ENCODE data around the gene LSM5.

The LSM5 gene

DNA sequence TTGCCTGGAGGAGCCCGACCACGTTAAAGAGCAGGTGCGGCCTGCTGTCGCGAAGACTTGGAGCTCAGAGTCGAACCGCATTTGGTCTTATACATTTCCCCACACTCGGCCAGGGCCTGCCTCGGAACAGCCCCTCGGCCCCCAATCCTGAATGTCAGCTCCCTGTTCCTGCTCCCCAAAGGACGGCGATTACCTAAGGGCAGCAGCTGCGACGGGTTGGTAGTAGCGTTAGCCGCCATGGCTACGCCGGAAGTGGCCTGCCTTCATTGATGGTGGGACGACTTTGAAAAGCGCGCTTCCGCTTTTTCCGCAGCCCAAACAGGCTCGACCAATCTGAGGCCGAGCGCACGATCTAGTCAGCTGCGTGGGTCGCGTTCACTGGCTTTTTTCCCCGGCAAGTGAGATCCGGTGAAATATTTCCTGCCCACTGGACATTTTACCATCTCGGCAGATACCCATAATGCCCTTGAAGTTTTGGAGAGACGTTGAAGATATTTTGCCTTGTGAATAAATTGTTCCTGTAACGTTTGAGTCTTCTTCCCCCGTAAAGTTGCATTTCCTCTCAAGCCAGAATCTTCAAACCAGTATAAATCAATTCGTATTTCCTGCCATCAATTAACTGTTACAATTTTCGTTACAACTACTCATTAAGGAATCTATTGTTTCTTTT is at the start of gene LSM5:
TSS of gene LSM5 (minus strand) at position 254 of the 670 bp plus-strand sequence. CDS start at position 239, 15 bp downstream.
- DNase-seq = peak; percentile 95

DNA sequence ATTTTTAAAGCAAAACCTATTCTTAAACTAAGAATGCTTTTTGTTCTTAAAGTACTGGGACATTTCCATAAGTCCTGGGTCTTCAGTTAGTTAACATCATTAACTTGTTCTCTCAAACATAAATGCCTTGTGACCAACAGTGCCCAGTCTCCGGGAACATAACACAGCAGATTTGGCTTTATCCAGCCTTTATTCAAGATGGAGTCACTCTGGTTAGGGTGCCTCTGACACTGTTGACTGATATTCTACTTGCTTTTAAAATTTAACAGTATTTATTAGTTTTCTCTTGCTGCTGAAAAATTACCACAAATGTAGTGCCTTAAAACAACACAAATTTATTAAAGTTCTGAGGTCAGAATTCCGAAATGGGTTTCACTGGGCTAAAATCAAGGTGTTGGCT is 49.2 kb upstream of the LSM5 start:
- no peak for DNase-seq

DNA sequence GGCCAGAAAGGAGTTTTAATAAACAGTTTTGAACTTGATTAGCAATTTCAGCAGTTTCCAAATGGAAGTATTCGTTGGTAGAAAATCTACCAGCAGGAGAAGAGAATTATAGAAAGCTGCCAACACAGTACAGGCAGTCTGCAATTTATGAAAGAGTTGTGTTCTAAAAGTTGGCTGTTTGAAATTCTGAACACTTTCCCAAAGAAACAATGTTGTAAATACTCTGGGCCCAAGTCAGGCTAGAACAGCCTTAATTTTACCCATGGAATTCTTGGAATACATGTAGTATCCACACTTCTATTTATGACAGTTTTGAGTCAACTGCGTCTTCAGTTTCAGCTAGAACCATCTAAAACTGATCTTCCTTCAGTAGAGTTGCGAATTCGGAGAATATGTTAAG is 47.6 kb upstream of the LSM5 start:
- DNase-seq = no peak

DNA sequence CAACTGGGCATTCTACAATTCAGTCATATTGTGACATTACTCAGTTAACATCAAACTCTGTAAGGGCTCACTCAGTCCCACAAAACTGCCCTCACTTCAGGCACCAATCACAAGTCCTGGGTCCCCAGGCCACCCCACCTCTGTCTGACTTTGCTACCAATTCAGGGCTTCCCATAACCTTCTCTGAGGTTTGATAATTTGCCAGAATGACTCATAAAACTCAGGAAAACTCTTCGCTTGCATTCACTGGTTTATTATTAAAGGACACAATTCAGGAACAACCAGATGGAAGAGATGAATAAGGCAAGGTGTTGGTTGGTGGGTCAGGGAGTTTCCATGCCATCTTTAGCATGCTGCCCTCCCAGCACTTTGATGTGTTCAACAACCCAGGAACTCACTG is 46.4 kb upstream of the LSM5 start:
- DNase-seq = no peak

DNA sequence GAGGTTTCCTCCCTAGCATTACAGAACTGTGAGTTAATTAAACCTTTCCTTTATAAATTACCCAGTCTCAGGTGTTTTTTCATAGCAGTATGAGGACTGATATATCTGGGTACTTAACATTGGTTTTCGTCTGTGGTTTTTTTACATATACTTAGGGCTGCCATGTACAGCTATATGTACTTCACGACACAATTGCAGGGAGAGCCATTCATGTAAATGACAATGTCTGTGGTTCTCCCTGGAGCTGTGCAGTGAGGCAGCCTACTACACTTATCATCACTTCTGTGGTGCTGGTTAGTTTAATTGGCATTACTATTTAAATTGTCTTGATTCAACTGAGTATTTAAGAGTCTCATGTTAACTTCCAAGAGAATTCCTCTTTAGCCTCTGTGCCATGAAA is 45.8 kb upstream of the LSM5 start:
- DNase-seq = no peak

DNA sequence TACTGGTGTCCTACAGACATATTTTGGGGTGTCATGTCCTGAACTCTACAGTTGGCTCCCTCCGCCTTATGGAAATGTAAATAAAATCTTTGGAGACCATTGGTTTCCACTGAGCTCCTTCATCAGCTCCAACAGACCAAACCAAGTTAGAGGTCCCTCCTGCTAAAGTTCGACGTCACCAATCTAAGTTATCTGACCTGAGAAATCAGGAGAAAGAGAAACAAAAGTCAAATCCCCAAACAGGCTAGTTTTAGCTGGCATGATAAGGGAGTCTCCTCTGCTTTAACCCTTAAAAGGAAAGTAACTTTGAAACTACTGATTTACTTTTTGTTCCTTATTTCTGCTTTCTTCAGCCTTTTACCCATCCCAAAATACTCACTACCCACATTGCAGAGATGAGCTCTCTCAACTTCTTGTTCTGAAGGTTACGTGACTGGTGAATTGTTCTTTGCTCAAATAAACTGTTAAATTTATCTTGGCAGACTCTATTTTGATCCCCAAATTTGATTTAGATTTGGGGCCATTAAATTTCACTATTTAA is 45.1 kb upstream of the LSM5 start:
- DNase-seq = no peak

DNA sequence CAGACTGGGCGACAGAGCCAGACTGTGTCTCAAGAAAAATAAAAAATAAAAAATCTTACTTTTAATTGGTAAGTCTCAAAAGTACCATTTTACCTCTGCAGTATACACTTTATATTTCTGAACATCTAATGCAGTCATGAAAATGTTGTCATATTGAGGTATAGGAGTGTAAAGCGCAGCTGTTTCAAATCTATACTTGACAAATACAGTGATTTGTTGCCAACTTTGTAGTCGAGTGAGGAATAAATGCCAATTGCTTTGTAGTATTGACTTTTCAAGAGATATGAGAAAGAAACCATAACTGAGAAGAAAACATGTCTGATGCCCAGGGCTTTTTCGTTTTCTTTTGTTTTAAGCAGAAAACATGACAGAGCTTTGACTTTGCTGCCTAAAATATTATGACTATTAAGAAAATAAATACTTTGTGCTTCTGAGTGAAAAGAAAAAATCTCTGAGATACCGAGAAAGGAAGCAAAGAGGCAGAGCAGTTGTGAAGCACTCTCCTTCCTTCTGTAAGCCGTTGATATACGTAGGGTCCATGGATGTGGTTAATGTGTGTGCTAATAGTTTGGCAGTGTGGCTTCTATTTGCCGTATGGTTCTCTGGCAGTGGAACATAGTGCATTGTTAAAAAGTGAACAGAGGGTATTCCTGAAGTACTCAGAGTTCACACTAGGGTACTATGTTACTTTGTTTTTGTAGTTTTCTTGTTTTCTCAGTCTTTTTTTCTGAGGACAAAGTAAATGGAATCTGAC is 43.3 kb upstream of the LSM5 start:
- no peak for DNase-seq

DNA sequence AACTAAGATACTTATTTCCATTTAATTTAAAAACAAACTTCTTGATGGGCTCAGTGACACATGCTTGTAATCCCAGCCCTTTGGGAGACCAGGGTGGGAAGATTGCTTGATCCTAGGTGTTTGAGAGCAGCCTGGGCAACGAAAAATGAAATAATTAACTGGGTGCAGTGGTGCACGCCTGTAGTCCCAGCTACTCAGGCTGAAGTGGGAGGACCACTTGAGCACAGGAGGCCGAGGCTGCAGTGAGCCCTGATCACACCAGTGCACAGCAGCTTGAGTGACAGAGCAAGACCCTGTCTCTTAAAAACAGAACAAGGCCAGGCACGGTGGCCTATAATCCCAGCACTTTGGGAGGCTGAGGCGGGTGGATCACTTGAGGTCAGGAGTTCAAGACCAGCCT is 42.5 kb upstream of the LSM5 start:
- DNase-seq = no peak

DNA sequence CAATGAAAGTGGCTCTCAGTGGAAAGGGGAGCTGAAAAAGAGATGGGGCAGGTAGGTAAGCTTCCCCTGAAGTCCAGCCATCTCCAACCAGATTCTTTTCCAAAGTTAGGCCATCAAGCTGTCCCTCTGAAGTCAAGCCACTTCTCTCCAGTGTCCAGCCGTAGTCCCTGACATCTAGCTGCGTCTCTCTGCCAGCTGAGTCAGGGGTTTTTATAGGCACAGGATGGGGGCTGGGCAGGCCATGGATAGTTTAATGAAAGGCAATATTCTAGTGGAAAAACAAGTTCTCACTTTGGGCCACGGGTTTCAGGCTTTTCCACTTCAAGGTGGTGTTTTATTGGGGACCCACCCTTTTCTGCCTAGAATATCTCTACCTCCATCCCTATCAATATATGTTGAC is 41.9 kb upstream of the LSM5 start:
- no peak for DNase-seq

DNA sequence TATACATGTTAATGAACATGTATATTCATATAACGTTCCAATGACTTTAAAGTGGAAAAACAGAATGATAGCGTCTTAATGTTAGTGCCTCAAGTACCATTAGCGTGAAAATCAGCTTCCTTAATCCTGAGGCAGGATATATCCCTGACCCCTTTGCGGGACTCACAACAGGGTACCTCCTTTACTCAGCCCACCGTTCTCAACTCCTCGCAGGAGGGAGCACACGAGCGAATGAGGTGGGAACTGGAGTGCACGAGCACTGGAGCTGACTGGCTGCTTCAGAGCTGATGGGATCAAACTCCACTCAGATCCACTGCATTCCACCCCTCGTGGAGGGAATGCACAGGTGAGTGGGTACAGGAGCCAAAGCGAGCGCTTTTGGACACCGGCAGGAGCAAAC is 41.2 kb upstream of the LSM5 start:
- no peak for DNase-seq

DNA sequence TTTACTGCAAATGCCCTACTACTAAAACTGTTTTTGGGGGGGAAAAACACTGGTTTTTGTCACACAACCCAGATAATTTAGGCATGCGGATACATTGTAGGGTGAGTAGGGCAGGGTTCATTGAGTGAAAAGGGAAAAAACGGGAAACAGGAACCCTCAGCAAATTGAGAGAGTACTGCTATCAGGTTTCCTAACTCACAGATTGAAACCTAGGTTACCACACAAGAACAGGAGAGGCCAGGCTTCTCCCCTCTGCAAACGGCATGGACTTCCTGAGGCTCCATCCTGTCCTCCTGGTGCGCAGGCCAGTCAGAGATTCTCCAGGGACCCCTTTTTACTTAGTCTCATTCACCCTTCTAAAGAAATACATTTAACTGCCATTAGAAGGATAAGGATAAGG is 35.7 kb upstream of the LSM5 start:
- no peak for DNase-seq

DNA sequence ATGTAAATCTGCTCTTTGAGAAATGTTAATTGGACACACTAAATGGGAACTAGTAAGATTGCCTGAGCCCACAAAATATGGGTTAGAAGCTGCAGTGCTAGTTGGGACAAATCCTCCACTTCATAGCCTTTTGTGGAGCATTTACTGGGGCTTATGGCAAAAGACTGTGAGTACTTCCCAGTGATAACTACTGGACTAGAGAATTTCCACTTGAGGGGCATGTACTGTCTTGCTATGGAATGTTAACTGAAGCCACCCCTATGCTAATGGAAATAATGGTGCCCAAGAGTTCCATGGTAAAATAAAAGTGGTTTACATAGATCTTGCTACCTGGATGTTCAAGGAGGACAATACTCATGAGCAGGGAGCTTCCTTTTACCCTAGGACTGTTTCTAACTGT is 34.5 kb upstream of the LSM5 start:
- no peak for DNase-seq

DNA sequence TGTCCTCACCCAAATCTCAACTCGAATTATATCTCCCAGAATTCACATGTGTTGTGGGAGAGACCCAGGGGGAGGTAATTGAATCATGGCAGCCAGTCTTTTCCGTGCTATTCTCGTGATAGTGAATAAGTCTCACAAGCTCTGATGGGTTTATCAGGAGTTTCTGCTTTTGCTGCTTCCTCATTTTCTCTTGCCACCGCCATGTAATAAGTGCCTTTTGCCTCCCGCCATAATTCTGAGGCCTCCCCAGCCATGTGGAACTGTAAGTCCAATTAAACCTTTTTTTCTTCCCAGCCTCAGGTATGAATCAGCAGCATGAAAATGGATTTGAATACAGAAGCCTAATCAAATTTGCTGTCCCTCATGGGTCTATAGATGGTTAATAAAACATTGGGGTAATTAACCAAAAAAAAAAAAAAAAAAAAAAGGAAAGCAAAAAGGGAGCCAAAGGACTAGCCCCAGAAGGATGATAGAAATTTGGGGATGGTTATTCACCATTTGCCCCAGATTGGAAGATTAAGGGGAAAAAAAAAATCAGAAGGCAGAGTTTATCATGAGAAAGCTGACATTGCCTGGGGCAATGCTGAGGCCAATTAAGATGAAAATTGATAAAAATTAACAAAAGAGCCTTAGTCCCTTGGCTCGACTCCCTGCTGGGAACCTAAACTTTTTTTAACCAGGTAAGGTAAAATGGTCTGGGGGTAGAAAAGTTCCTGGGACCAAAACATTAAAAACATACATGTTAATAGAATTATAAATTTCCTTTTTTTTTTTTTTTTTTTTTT is 32.8 kb upstream of the LSM5 start:
- no peak for DNase-seq

DNA sequence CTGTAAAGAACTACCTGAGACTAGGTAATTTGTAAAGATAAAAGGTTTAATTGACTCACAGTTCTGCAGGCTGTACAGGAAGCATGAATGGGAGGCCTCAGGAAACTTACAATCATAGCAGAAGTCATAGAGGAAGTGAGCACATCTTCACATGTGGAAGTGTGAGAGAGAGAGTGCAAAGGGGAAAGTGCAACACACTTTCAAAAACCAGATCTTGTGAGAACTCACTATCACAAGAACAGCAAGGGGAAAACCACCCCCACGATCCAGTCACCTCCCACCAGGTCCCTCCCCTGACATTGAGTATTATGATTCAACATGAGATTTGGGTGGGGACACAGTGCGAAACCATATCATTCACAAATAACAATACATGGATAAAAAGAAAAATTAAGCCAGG is 29.6 kb upstream of the LSM5 start:
- peak; percentile 32 for DNase-seq

DNA sequence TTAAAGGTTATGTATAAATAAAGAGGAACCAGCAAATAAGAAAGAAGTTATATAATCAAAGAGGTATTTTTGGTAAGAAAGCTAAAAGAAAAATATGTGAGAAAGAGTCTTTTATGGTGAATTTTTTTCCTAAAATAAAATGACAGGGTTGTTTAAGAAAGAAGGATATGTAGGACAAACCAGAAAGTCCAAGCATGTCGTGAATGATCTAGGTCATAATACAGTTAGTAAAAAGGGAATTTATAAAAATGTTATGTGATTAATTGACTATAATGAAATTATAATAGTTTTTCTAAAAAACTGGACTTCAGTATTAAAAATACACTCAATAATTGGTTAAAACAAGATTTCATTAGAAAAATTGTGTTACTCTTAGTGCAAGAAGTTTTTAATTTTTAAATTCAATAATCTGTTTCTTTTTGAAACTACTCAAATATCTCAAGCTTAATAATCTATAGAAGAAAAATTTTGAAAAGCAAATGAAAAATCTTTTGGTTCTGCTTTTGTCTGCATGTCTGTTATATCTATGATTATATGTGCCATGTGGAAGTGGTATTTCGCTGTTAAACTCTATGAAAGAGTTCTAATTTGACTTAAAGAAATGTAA is 28.5 kb upstream of the LSM5 start:
- no peak for DNase-seq

DNA sequence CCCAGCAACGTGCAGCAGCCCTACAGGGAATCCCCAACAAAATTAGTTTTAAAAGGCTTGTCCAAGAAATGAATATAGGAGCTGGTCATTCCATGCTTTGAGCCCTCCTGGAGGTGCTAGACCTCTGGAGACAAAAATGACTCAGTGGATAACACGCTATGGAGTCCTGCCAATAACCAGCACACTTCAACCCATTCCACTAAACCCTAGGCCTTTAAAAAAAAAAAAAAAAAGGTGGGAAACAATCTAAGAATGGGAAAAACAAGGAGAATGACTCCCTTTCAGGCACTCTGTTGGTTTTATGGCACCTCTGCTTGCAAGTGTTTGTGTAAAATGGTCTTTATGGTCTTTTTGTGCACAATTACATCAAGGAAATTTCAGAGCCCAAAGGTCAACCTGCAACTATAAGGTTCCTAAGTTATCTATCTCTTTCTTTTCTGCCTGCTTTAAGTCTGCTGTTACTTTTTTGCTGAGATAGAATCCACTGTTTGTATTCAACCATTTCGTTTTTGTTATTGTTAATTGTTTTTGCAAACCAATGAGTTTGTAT is 26.4 kb upstream of the LSM5 start:
- no peak for DNase-seq

DNA sequence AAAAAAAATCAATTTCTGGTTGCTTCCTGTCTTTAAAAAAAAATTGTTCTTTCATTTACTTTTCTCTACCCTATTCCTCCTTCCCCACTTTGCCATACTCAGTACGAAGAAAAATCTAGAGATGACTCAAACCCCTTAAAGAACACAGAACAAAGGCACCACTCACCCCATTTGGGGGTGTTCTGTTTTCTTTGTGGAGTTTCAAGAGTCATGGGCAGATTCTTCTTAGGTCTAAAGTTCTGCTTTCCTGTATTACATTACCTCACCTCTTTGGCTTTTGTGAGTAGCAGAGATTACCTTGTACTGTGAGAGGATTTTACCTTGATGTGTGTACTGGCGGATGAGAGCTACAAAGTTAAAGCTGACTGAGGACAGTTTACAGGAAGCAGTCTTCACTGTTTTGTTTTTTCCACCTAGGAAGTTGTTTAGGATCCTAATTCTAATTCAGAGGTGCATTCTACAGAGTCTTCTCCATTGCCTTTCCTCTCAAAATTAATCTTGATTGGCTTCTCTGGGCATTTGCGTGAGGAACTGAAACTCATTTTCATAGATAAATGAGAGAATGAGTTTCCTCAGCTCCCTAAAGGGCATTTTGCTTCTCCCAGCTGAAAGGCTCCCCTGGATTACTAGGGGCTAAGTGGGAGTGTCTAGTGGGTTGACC is 25.8 kb upstream of the LSM5 start:
- DNase-seq = peak; percentile 34

DNA sequence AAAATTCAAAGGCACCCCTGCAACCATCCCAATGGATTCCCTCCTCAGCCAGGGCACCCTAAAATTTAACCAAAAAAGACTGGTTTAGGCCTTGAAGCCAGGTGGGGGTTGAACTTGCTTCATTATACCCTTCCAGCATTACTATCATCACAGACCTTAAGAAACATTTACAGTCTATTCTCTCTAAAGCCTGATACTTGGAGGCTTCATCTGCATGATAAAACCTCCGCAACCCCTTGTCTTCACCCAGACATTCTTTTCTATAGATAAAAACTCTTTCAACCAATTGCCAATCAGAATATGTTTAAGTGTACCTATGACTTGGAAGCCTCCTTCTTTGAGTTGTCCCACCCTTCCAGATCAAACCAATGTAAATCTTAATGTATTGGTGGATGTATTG is 23.0 kb upstream of the LSM5 start:
- DNase-seq = no peak

DNA sequence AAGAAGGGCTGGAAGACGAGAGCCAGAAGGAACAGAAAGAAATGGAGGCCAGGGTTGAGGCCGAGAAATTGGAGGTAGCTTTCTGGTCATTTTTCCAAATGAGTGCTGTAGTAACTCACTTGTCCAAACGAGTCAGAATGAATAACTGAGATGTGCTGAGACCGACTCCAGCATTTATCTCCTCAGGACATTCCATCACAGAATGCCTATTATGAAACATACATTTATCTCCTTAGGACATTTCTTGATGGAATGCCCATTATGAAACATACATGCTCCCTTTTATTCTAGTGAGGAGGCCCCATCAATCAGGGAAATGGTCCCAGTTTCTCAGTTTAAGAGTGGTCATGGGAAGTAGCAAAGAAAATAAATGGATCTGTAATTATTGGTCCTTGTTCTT is 21.6 kb upstream of the LSM5 start:
- no peak for DNase-seq

DNA sequence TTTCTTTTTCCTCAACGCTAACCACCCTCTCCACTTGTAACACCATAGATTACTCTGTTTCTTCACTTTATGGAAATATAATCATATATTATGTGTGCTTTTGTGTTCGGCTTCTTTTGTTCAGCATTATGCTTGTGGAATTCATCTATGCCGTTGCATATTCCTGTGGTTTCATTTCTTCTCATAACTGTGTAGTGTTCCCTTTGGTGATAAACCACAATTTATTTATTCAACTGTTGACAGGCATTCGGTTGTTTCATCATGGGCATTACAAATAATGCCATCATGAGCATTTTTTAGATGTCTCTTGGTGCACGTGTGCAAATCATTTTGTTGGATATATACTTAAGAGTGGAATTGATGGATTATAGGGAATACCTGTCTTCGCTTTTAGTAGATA is 17.2 kb upstream of the LSM5 start:
- no peak for DNase-seq

DNA sequence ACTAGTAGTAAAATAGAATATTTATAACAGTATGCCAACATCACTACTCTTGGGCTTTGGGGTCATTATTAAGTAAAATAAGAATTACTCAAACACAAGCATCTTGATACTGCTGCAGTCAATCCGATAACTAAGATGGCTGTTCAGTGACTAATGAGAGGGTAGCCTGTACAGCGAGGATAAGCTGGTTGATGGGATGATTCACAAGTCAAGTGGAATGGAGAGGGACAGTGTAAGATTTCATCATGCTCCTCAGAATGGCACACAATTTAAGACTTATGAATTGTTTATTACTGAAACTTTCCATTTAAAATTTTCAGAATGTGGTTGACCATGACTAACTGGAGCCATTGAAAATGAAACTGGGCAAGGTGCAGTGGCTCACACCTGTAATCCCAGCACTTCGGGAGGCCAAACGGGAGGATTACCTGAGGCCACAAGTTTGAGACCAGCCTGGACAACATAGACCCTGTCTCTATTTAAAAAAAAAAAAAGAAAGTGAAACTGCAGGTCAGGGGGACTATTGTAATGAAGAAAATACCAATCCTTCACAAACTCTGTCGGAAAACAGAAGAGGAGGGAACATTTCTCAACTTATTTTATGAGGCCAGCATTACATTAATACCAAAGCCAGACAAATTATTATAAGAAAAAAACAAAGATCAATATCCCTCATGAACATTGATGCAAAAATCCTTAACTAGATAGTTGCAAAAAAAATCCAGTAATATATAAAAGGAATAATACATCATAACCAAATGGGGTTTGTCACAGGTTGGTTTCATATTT is 16.3 kb upstream of the LSM5 start:
- peak; percentile 73 for DNase-seq

DNA sequence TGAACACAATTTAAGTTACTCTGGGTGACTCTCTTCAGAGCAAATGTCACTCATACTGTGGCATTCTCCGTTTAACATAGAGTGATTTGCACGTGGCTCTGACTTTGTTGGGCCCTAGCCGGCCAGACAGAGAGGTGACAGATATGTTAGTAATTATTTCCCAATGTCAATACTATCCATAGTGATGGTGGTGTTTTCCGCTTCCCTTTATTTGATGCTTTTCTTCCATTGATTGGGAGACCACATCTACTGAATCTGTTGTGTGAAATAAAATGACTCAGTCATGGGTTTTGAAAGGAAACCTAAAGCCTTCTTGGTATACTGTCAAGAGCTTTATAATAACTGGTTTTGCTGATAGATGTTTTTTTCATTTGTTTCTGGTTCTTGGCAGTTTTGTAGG is 12.5 kb upstream of the LSM5 start:
- DNase-seq = peak; percentile 68
